SH-SY5Y (cell line): Measurements from ENCODE around the gene RASL10A.

Experiments used
- GATA2 ChIP-seq: IDR thresholded peaks from 2 replicates; pipeline ENCODE4 v1.6.1; 2011; ENCODE audit warnings: mild to moderate bottlenecking, low read depth, low read length
- GATA3 ChIP-seq: IDR thresholded peaks from 2 replicates; pipeline ENCODE4 v1.6.1; 2011; ENCODE audit warnings: low read depth, mild to moderate bottlenecking, low read length, moderate library complexity

DNA sequence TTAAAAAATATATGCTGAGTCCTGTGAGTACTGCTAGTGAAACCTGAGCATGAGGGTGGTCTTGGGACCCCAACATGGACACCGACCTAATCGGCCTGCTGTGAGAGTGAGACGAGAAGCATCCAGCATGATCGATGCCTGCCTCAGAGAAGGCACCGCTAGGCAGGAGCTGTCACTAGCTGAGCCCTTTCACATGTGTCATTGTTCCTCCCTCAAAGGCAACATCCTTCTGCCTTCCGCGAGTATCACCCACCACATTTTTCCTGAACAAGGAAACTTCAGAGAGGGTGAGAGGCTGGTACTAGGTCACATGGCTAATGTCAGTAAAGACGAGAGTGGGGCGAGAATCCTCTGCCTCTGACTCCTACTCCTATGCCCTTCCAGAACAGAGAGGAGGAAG is 37.3 kb upstream of the RASL10A start:
- no peak for TF ChIP-seq GATA2
- TF ChIP-seq GATA3: no peak
